ENCODE results near the gene TNRC18.

DNA sequence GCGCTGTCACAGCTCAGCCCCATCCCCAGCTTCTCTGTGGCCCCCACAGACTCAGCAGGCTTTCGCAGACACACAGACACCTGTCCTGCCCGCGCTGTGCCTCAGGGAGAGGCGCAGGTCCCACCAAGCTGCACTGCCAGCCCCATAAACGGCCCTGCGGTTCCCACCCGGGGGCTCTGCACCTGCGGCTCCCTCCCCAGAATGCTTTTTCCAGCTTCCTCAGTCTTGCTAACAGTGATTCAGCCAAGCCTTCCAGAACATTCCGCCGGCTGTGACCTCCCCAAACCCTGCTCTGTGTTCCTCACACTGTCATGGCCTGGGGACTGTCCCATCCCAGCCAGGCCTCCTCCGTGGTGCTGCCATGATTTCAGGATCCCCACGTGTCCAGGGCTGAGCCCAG, 27.8 kb upstream of the TNRC18 start:
- TF ChIP-seq POLR2A (IDR thresholded peaks at IDR 0.05; ENCODE audit: low read length), result no peak
- no peak for TF ChIP-seq GATA1 (IDR thresholded peaks at IDR 0.05; ENCODE audit: low read depth, low read length)
